WTC11 (cell line): Measurements from ENCODE around the gene CCDC152. TPM values are rescaled to one million over a fixed set of nuclear protein-coding genes. Genes with fewer than 3 reads are reported as not detected.

Experiments
- ATAC-seq: fragments of 200-7000 bp; cut with Tn5 transposase; 2 replicates; pipeline ENCODE4 v1.10.0; 2021; ENCODE audit warnings: mild to moderate bottlenecking, moderate library complexity
- CTCF ChIA-PET: fragments of 300-600 bp; sonication (Branson Sonifier 250); formaldehyde crosslinking; loops from one replicate; lab custom pipeline; 2021; ENCODE audit warnings: antibody characterized with exemption; lab: Charles Lee
- POLR2A ChIA-PET: fragments of 350-600 bp; sonication (Branson Sonifier 250); formaldehyde crosslinking; loops from one replicate; lab custom pipeline; 2021; ENCODE audit warnings: antibody characterized with exemption; lab: Charles Lee
- DNase-seq: peaks from one replicate; pipeline ENCODE4 v3.0.0; 2021; ENCODE audit warnings: low spot score
- H3K27ac Mint-ChIP-seq: 2 replicates; pipeline ENCODE4 v1.8.0; 2021; ENCODE audit warnings: mixed read lengths
- H3K27me3 Mint-ChIP-seq: 2 replicates; pipeline ENCODE4 v1.8.0; 2021; ENCODE audit warnings: low read depth, mild to moderate bottlenecking, moderate library complexity, mixed read lengths
- H3K36me3 Mint-ChIP-seq: 2 replicates; pipeline ENCODE4 v1.8.0; 2021; ENCODE audit warnings: mixed read lengths
- H3K4me1 Mint-ChIP-seq: 2 replicates; pipeline ENCODE4 v1.8.0; 2022; ENCODE audit warnings: mixed read lengths
- H3K4me3 Mint-ChIP-seq: 2 replicates; pipeline ENCODE4 v1.8.0; 2021; ENCODE audit warnings: mild to moderate bottlenecking, moderate library complexity, mixed read lengths
- H3K9me3 Mint-ChIP-seq: 2 replicates; pipeline ENCODE4 v1.8.0; 2021; ENCODE audit warnings: mixed read lengths
- ATF3 ChIP-seq: sonication (generic); formaldehyde crosslinking; conservative IDR thresholded peaks from 2 replicates; pipeline ENCODE4 v1.8.1; 2022; ENCODE audit warnings: mild to moderate bottlenecking, missing genetic modification reagents
- ATF6 ChIP-seq: sonication (generic); formaldehyde crosslinking; IDR thresholded peaks from 2 replicates; pipeline ENCODE4 v1.8.1; 2023; ENCODE audit warnings: mild to moderate bottlenecking, missing genetic modification reagents
- CBFB ChIP-seq: sonication (generic); formaldehyde crosslinking; IDR thresholded peaks from 2 replicates; pipeline ENCODE4 v1.8.1; 2022; ENCODE audit warnings: mild to moderate bottlenecking, low read depth, missing genetic modification reagents
- ESRRA ChIP-seq: sonication (generic); formaldehyde crosslinking; IDR thresholded peaks from 2 replicates; pipeline ENCODE4 v1.8.1; 2022; ENCODE audit warnings: mild to moderate bottlenecking, missing genetic modification reagents, borderline replicate concordance
- GTF2I ChIP-seq: fragments of 250-450 bp; sonication (Bioruptor Pico); conservative IDR thresholded peaks from 2 replicates; pipeline ENCODE4 v1.4.0; 2021; ENCODE audit warnings: mild to moderate bottlenecking
- KAT7 ChIP-seq: sonication (generic); formaldehyde crosslinking; IDR thresholded peaks from 2 replicates; pipeline ENCODE4 v1.8.1; 2023; ENCODE audit warnings: missing genetic modification reagents, mild to moderate bottlenecking, borderline replicate concordance
- NFE2L1 ChIP-seq: sonication (generic); formaldehyde crosslinking; IDR thresholded peaks from 2 replicates; pipeline ENCODE4 v1.8.1; 2023; ENCODE audit warnings: missing genetic modification reagents
- NFYB ChIP-seq: sonication (generic); formaldehyde crosslinking; conservative IDR thresholded peaks from 2 replicates; pipeline ENCODE4 v1.8.0; 2022; ENCODE audit warnings: low read depth, missing genetic modification reagents
- NR3C1 ChIP-seq: sonication (generic); formaldehyde crosslinking; conservative IDR thresholded peaks from 2 replicates; pipeline ENCODE4 v1.8.1; 2023; ENCODE audit warnings: low read depth, mild to moderate bottlenecking, missing genetic modification reagents
- RORB ChIP-seq: fragments of 250-450 bp; sonication (Bioruptor Pico); IDR thresholded peaks from 2 replicates; pipeline ENCODE4 v1.9.0; 2021; ENCODE audit warnings: mild to moderate bottlenecking
- SP1 ChIP-seq: sonication (generic); formaldehyde crosslinking; conservative IDR thresholded peaks from 2 replicates; pipeline ENCODE4 v1.8.1; 2022; ENCODE audit warnings: missing genetic modification reagents
- TCF7 ChIP-seq: sonication (generic); formaldehyde crosslinking; IDR thresholded peaks from 2 replicates; pipeline ENCODE4 v1.8.0; 2022; ENCODE audit warnings: mild to moderate bottlenecking, low read depth, missing genetic modification reagents, moderate library complexity
- TEAD4 ChIP-seq: sonication (generic); formaldehyde crosslinking; IDR thresholded peaks from 2 replicates; pipeline ENCODE4 v1.8.0; 2022; ENCODE audit warnings: mild to moderate bottlenecking, missing genetic modification reagents
- ZBTB21 ChIP-seq: sonication (generic); formaldehyde crosslinking; IDR thresholded peaks from 2 replicates; pipeline ENCODE4 v1.8.1; 2023; ENCODE audit warnings: mild to moderate bottlenecking, missing genetic modification reagents, borderline replicate concordance
- ZMAT4 ChIP-seq: fragments of 250-450 bp; sonication (Bioruptor Pico); IDR thresholded peaks from 2 replicates; pipeline ENCODE4 v1.9.0; 2021; ENCODE audit warnings: mild to moderate bottlenecking
- ZNF121 ChIP-seq: sonication (generic); formaldehyde crosslinking; IDR thresholded peaks from 2 replicates; pipeline ENCODE4 v1.8.0; 2023; ENCODE audit warnings: missing genetic modification reagents
- ZNF671 ChIP-seq: fragments of 250-450 bp; sonication (Bioruptor Pico); IDR thresholded peaks from 2 replicates; pipeline ENCODE4 v1.8.0; 2021; ENCODE audit warnings: mild to moderate bottlenecking
- ZSCAN18 ChIP-seq: fragments of 250-450 bp; sonication (Bioruptor Pico); IDR thresholded peaks from 2 replicates; pipeline ENCODE4 v2.1.2; 2022; ENCODE audit warnings: mild to moderate bottlenecking, moderate library complexity
- total RNA-seq: library from RNA; stranded (reverse); gene quantifications from 3 replicates; pipeline ENCODE4 v1.2.3, GENCODE V29; 2021
- TF ChIP-seq, protein P1 (sequence below): sonication (generic); formaldehyde crosslinking; IDR thresholded peaks from 2 replicates; pipeline ENCODE4 v1.8.1; 2023; ENCODE audit warnings: mild to moderate bottlenecking, missing genetic modification reagents, moderate library complexity
- TF ChIP-seq, protein P2 (sequence below): sonication (generic); formaldehyde crosslinking; IDR thresholded peaks from 2 replicates; pipeline ENCODE4 v1.8.1; 2022; ENCODE audit warnings: low read depth, mild to moderate bottlenecking, moderate library complexity, missing genetic modification reagents, borderline replicate concordance
- TF ChIP-seq, protein P3 (sequence below): fragments of 250-450 bp; sonication (Bioruptor Pico); IDR thresholded peaks from 2 replicates; pipeline ENCODE4 v1.9.0; 2021; ENCODE audit warnings: mild to moderate bottlenecking, borderline replicate concordance

CCDC152 gene
- total RNA-seq, 1 experiment from 2014 or later, result 15.1 TPM

DNA sequence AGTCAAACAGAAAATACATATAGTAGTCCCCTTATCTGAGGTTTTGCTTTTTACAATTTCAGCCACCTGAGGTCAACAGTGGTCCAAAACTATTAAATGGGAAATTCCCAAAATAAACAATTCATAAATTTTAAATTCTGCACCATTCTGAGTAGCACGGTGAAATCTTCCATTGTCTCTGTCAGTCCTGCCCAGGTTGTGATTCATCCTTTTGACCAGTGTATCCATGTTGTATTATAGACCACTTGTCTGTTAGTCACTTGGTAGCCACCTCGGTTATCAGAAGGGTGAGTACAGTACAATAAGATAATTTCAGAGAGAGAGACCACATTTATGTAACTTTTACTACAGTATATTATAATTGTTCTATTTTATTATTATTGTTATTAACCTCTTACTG is 2.8 kb downstream of the CCDC152 start:
- ChIA-PET POLR2A (no interaction called here), CTCF (no interaction called here)

GRCh38 chr5:42760426-42760825 is 3.8 kb downstream of the CCDC152 start:
- peaks cover 12% of the 10 kb centered on the region for H3K4me1 Mint-ChIP-seq
- POLR2A ChIA-PET, result no interaction called here
- ATAC-seq (no peak), DNase-seq (no peak)
- no peaks in the 10 kb centered on the region for H3K9me3 Mint-ChIP-seq
- H3K27ac Mint-ChIP-seq, result no peak overlapping the region
- no peak overlapping the region for H3K4me3 Mint-ChIP-seq
- CTCF ChIA-PET, result interaction anchor here (1.3 kb wide), 1 partner anchor 15 kb away, joined by 5 read pairs; no protein-coding TSS in a partner anchor
- peaks cover 21% of the 10 kb centered on the region for H3K36me3 Mint-ChIP-seq
- H3K27me3 Mint-ChIP-seq, result no peaks in the 10 kb centered on the region
- TF ChIP-seq ZNF121 (no peak), NR3C1 (no peak), NFE2L1 (no peak), ATF6 (CRISPR knock-in tag) (no peak)
- TF ChIP-seq, all 79 proteins: peak for 0

More for the DNA sequence above, 2.8 kb downstream of the CCDC152 start:
- Mint-ChIP-seq H3K4me3 (no peak overlapping the region), H3K27ac (no peak overlapping the region), H3K4me1 (peaks cover 12% of the 10 kb centered on the region), H3K27me3 (no peaks in the 10 kb centered on the region)
- DNase-seq, result no peak
- TF ChIP-seq, protein P1, sequence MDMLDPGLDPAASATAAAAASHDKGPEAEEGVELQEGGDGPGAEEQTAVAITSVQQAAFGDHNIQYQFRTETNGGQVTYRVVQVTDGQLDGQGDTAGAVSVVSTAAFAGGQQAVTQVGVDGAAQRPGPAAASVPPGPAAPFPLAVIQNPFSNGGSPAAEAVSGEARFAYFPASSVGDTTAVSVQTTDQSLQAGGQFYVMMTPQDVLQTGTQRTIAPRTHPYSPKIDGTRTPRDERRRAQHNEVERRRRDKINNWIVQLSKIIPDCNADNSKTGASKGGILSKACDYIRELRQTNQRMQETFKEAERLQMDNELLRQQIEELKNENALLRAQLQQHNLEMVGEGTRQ (CRISPR knock-in tag), result no peak
- TF ChIP-seq, protein P2, sequence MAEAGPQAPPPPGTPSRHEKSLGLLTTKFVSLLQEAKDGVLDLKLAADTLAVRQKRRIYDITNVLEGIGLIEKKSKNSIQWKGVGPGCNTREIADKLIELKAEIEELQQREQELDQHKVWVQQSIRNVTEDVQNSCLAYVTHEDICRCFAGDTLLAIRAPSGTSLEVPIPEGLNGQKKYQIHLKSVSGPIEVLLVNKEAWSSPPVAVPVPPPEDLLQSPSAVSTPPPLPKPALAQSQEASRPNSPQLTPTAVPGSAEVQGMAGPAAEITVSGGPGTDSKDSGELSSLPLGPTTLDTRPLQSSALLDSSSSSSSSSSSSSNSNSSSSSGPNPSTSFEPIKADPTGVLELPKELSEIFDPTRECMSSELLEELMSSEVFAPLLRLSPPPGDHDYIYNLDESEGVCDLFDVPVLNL, result no peak
- TF ChIP-seq ZNF671 (no peak), ESRRA (no peak), KAT7 (no peak), TCF7 (no peak), RORB (no peak), SP1 (no peak), ZMAT4 (CRISPR knock-in tag) (no peak), GTF2I (CRISPR knock-in tag) (no peak), NFYB (CRISPR knock-in tag) (no peak), ZSCAN18 (CRISPR knock-in tag) (no peak), ZBTB21 (no peak), CBFB (CRISPR knock-in tag) (no peak), TEAD4 (CRISPR knock-in tag) (no peak), ATF3 (CRISPR knock-in tag) (no peak)
- TF ChIP-seq, protein P3, sequence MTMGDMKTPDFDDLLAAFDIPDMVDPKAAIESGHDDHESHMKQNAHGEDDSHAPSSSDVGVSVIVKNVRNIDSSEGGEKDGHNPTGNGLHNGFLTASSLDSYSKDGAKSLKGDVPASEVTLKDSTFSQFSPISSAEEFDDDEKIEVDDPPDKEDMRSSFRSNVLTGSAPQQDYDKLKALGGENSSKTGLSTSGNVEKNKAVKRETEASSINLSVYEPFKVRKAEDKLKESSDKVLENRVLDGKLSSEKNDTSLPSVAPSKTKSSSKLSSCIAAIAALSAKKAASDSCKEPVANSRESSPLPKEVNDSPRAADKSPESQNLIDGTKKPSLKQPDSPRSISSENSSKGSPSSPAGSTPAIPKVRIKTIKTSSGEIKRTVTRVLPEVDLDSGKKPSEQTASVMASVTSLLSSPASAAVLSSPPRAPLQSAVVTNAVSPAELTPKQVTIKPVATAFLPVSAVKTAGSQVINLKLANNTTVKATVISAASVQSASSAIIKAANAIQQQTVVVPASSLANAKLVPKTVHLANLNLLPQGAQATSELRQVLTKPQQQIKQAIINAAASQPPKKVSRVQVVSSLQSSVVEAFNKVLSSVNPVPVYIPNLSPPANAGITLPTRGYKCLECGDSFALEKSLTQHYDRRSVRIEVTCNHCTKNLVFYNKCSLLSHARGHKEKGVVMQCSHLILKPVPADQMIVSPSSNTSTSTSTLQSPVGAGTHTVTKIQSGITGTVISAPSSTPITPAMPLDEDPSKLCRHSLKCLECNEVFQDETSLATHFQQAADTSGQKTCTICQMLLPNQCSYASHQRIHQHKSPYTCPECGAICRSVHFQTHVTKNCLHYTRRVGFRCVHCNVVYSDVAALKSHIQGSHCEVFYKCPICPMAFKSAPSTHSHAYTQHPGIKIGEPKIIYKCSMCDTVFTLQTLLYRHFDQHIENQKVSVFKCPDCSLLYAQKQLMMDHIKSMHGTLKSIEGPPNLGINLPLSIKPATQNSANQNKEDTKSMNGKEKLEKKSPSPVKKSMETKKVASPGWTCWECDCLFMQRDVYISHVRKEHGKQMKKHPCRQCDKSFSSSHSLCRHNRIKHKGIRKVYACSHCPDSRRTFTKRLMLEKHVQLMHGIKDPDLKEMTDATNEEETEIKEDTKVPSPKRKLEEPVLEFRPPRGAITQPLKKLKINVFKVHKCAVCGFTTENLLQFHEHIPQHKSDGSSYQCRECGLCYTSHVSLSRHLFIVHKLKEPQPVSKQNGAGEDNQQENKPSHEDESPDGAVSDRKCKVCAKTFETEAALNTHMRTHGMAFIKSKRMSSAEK, result no peak
- TF ChIP-seq, all 79 proteins: peak for 0
- no peaks in the 10 kb centered on the region for H3K9me3 Mint-ChIP-seq
- ATAC-seq, result no peak
- peaks cover 16% of the 10 kb centered on the region for H3K36me3 Mint-ChIP-seq
